HG02588 (cell line): Measurements from ENCODE around the gene ST3GAL4.
"Not testable (repeated sequence)": the region's sequence is repeated elsewhere in the genome, so short reads cannot be mapped to it uniquely, and the experiment has no call there.

ENCODE experiments used
- ATAC-seq: cut with Tn5 transposase; IDR thresholded peaks from one replicate; pipeline ENCODE4 v1.9.1; 2021; ENCODE audit warnings: mild to moderate bottlenecking, moderate library complexity; ENCODE audit not compliant: unreplicated experiment

ST3GAL4 gene

GRCh38 chr11:126355324-126355925 is at the start of gene ST3GAL4:
Gene ST3GAL4, plus strand, starts transcription at chr11:126355686. Its CDS starts 50,470 bp downstream, at chr11:126406156.
- peak; percentile 68 for ATAC-seq

- ATAC-seq, result peak; percentile 57
These were observed 49.8 kb upstream of the ST3GAL4 start for GRCh38 chr11:126305699-126306098.

- ATAC-seq, result no peak
These were observed 47.8 kb upstream of the ST3GAL4 start for GRCh38 chr11:126307706-126308105.

GRCh38 chr11:126308271-126308671 is 47.2 kb upstream of the ST3GAL4 start:
- ATAC-seq, result no peak

GRCh38 chr11:126308771-126309170 is 46.7 kb upstream of the ST3GAL4 start:
- ATAC-seq, result not testable (repeated sequence)

GRCh38 chr11:126310200-126310991 is 45.1 kb upstream of the ST3GAL4 start:
- peak; percentile 38 for ATAC-seq

- ATAC-seq, result no peak
These were observed 44.5 kb upstream of the ST3GAL4 start for GRCh38 chr11:126310992-126311310.

GRCh38 chr11:126311401-126312291 is 43.8 kb upstream of the ST3GAL4 start:
- ATAC-seq, result peak; percentile 74

GRCh38 chr11:126312961-126313360 is 42.5 kb upstream of the ST3GAL4 start:
- ATAC-seq, result no peak

GRCh38 chr11:126313826-126314225 is 41.7 kb upstream of the ST3GAL4 start:
- no peak for ATAC-seq

GRCh38 chr11:126317432-126317755 is 38.1 kb upstream of the ST3GAL4 start:
- no peak for ATAC-seq

- peak; percentile 13 for ATAC-seq
These were observed 37.5 kb upstream of the ST3GAL4 start for GRCh38 chr11:126317756-126318573.

- ATAC-seq, result peak; percentile 93
These were observed 36.7 kb upstream of the ST3GAL4 start for GRCh38 chr11:126318574-126319373.

GRCh38 chr11:126319374-126319740 is 36.1 kb upstream of the ST3GAL4 start:
- ATAC-seq, result no peak

GRCh38 chr11:126322996-126323395 is 32.5 kb upstream of the ST3GAL4 start:
- ATAC-seq, result no peak

- no peak for ATAC-seq
These were observed 28.0 kb upstream of the ST3GAL4 start for GRCh38 chr11:126327281-126328000.

- ATAC-seq, result no peak
These were observed 27.5 kb upstream of the ST3GAL4 start for GRCh38 chr11:126328001-126328390.

- ATAC-seq, result no peak
These were observed 27.0 kb upstream of the ST3GAL4 start for GRCh38 chr11:126328444-126328843.

- ATAC-seq, result no peak
These were observed 26.4 kb upstream of the ST3GAL4 start for GRCh38 chr11:126328938-126329643.
